Measurements from ENCODE around the gene UBA6.

The UBA6 gene

DNA sequence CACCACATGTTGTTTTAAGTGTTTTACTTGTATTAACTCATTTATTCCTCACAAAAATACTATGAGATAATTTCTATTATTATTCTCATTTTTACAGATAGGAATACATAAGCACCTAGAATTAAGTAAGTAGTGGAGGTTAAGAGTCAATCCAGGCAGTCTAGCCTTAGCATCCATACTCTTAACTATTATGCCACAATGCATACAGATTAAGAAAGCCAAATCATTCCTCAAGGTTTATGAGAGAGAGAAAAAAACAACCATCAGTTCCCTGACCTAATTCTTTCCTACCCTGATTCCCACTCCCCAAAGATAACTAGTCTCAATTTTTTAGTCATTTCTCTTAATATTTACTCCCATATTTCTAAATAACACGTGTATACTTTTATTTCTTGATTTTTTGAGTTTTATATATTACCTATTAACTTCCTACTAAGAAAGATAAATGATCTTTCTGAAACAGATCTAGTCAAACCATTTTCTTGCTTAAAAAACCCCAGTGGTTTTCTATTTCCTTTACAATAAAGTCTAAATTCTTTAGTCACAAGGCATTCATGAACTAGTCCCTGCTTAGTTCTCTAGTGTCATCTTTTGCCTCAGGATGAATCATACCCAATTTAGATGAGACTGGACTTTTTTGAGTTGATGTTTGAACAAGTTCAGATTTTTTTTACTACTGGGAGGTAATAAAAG lies 16.0 kb downstream of the UBA6 start:
- no peak for TF ChIP-seq ZFX (IDR thresholded peaks at IDR 0.05)
- H3K27ac ChIP-seq = no peak overlapping the region

- H3K27ac ChIP-seq = no peak overlapping the region
- TF ChIP-seq ZFX (IDR thresholded peaks at IDR 0.05) = no peak
- TF ChIP-seq CTCF (conservative IDR thresholded peaks at IDR 0.05) = no peak
Measured at GRCh38 chr4:67682266-67682665, 18.7 kb downstream of the UBA6 start.

GRCh38 chr4:67680581-67681222 lies 20.3 kb downstream of the UBA6 start:
- no peak overlapping the region for H3K27ac ChIP-seq
- TF ChIP-seq CTCF (conservative IDR thresholded peaks at IDR 0.05) (no peak), ZFX (IDR thresholded peaks at IDR 0.05) (no peak)

DNA sequence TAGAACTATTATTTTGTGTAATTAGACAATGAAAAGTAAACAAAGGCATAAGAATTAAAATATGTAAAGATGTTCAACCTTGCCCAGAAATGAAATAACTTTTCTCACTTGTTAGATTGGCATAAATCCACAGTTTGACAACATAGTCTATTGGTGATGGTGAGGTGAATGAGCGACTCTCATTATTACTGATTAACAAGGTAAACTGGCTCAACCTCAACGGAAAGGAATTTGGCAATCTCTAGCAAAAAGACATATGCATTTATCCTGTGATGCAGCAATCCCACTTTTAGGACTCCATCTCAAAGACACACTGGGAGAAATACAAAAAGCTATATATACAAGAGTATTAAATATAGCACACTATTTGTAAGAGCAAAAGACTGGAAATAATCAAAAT lies 22.3 kb downstream of the UBA6 start:
- H3K27ac ChIP-seq = no peak overlapping the region
- no peak for TF ChIP-seq CTCF (conservative IDR thresholded peaks at IDR 0.05)
- no peak for TF ChIP-seq ZFX (IDR thresholded peaks at IDR 0.05)

- TF ChIP-seq CTCF (conservative IDR thresholded peaks at IDR 0.05) (0 out of 2 replicates have a peak, but pooled peaks have one; percentile 9), ZFX (IDR thresholded peaks at IDR 0.05) (no peak)
- H3K27ac ChIP-seq = no peak overlapping the region
Measured at GRCh38 chr4:67674098-67674497, 26.9 kb downstream of the UBA6 start.

DNA sequence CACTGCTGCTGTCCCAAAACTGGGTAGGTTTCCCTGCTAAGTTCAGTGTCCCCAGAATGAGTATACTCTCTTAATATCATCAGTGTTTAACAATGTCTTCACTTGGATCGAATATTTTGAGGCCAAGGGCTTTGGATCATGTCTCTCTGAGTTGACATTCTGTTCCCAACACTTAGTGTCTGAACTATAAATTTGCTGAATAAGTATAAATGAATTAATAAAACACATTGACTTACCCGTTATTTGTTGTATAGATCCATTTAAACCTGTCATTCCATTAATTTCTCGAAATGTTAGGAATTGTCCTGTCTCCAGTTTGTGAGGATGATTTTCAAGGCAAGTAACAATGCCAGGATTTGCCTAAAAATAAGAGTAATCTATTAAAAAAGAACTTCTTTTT lies 32.6 kb downstream of the UBA6 start:
- TF ChIP-seq ZFX (IDR thresholded peaks at IDR 0.05) (no peak), CTCF (conservative IDR thresholded peaks at IDR 0.05) (no peak)

DNA sequence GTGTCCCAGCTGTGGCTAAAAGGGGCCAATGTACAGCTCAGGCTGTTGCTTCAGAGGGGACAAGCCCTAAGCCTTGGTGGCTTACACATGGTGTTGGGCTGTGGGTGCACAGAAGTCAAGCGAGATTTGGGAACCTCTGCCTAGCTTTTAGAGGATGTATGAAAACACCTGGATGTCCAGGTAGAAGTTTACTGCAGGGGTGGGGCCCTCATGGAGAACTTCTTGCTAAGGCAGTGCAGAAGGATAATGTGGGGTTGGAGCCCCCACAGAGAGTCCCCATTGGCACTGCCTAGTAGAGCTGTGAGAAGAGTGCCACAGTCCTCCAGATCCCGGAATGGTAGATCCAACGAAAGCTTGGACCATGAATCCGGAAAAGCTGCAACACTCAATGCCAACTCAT lies 40.5 kb downstream of the UBA6 start:
- H3K27ac ChIP-seq = no peak overlapping the region

More for the DNA sequence above, 32.6 kb downstream of the UBA6 start:
- no peak overlapping the region for H3K27ac ChIP-seq

More for the DNA sequence above, 40.5 kb downstream of the UBA6 start:
- TF ChIP-seq ZFX (IDR thresholded peaks at IDR 0.05) = no peak
- TF ChIP-seq CTCF (conservative IDR thresholded peaks at IDR 0.05) = no peak

Data from C4-2B (cell line).